ENCODE data around the gene SH2D1A.

SH2D1A gene

GRCh38 chrX:124386401-124386800, 40.0 kb downstream of the SH2D1A start:
- in situ Hi-C loops (cut with HindIII; ENCODE audit: low pct_ligation_motif_present, low sequenced_read_pairs): no loop called here
- no peaks in the 10 kb centered on the region for H3K27me3 ChIP-seq (replicated peaks)
- H3K36me3 ChIP-seq (replicated peaks): no peaks in the 10 kb centered on the region
- H3K4me3 ChIP-seq (ENCODE audit: low read depth, low read length): no peak overlapping the region
- TF ChIP-seq CTCF (IDR thresholded peaks at IDR 0.05; ENCODE audit: low read depth, low read length, missing control alignments): no peak
- no peak overlapping the region for H3K27ac ChIP-seq
- no peak for DNase-seq

- TF ChIP-seq CTCF (IDR thresholded peaks at IDR 0.05; ENCODE audit: low read depth, low read length, missing control alignments): peak; percentile 80
- no peak overlapping the region for H3K4me3 ChIP-seq (ENCODE audit: low read depth, low read length)
- no peaks in the 10 kb centered on the region for H3K36me3 ChIP-seq (replicated peaks)
- peak; percentile 39 for DNase-seq
- in situ Hi-C loops (cut with HindIII; ENCODE audit: low pct_ligation_motif_present, low sequenced_read_pairs): no loop called here
- H3K27me3 ChIP-seq (replicated peaks): no peaks in the 10 kb centered on the region
- no peak overlapping the region for H3K27ac ChIP-seq
Measured at GRCh38 chrX:124388562-124388961, 42.2 kb downstream of the SH2D1A start.

GRCh38 chrX:124392794-124393193, 46.4 kb downstream of the SH2D1A start:
- in situ Hi-C loops (cut with HindIII; ENCODE audit: low pct_ligation_motif_present, low sequenced_read_pairs): no loop called here
- no peak for DNase-seq
- H3K36me3 ChIP-seq (replicated peaks): no peaks in the 10 kb centered on the region
- no peaks in the 10 kb centered on the region for H3K27me3 ChIP-seq (replicated peaks)
- H3K27ac ChIP-seq: no peak overlapping the region
- no peak overlapping the region for H3K4me3 ChIP-seq (ENCODE audit: low read depth, low read length)
- no peak for TF ChIP-seq CTCF (IDR thresholded peaks at IDR 0.05; ENCODE audit: low read depth, low read length, missing control alignments)

GRCh38 chrX:124393238-124393637, 46.9 kb downstream of the SH2D1A start:
- no peak for DNase-seq
- H3K27me3 ChIP-seq (replicated peaks): no peaks in the 10 kb centered on the region
- H3K27ac ChIP-seq: no peak overlapping the region
- in situ Hi-C loops (cut with HindIII; ENCODE audit: low pct_ligation_motif_present, low sequenced_read_pairs): no loop called here
- no peak for TF ChIP-seq CTCF (IDR thresholded peaks at IDR 0.05; ENCODE audit: low read depth, low read length, missing control alignments)
- H3K4me3 ChIP-seq (ENCODE audit: low read depth, low read length): no peak overlapping the region
- H3K36me3 ChIP-seq (replicated peaks): no peaks in the 10 kb centered on the region

GRCh38 chrX:124393659-124394058, 47.3 kb downstream of the SH2D1A start:
- DNase-seq: no peak
- no peak overlapping the region for H3K27ac ChIP-seq
- no peaks in the 10 kb centered on the region for H3K27me3 ChIP-seq (replicated peaks)
- H3K4me3 ChIP-seq (ENCODE audit: low read depth, low read length): no peak overlapping the region
- in situ Hi-C loops (cut with HindIII; ENCODE audit: low pct_ligation_motif_present, low sequenced_read_pairs): no loop called here
- no peaks in the 10 kb centered on the region for H3K36me3 ChIP-seq (replicated peaks)
- no peak for TF ChIP-seq CTCF (IDR thresholded peaks at IDR 0.05; ENCODE audit: low read depth, low read length, missing control alignments)

- no peak overlapping the region for H3K27ac ChIP-seq
- H3K36me3 ChIP-seq (replicated peaks): no peaks in the 10 kb centered on the region
- no peak for DNase-seq
- in situ Hi-C loops (cut with HindIII; ENCODE audit: low pct_ligation_motif_present, low sequenced_read_pairs): no loop called here
- TF ChIP-seq CTCF (IDR thresholded peaks at IDR 0.05; ENCODE audit: low read depth, low read length, missing control alignments): no peak
- no peaks in the 10 kb centered on the region for H3K27me3 ChIP-seq (replicated peaks)
- H3K4me3 ChIP-seq (ENCODE audit: low read depth, low read length): no peak overlapping the region
Measured at GRCh38 chrX:124395145-124395880, 49.0 kb downstream of the SH2D1A start.

Data from brain microvascular endothelial cell (primary cell).